AG09309 (cell line): Measurements from ENCODE around the gene TLN1.

Experiments used
- DNase-seq: peaks from one replicate; pipeline ENCODE4 v3.0.0-alpha.2; 2010; ENCODE audit warnings: low read depth
- H3K4me3 ChIP-seq: 2 replicates; pipeline ENCODE4 v1.5.1; 2011; ENCODE audit warnings: mild to moderate bottlenecking, low read depth, low read length, moderate library complexity; ENCODE audit not compliant: control insufficient read depth
- TF ChIP-seq, protein P1 (sequence below): IDR thresholded peaks from 2 replicates; pipeline ENCODE4 v1.5.1; 2011; ENCODE audit warnings: mild to moderate bottlenecking, low read depth, low read length, inconsistent platforms; ENCODE audit not compliant: insufficient read depth, control insufficient read depth; ENCODE audit errors: missing control alignments

TLN1 gene

DNA sequence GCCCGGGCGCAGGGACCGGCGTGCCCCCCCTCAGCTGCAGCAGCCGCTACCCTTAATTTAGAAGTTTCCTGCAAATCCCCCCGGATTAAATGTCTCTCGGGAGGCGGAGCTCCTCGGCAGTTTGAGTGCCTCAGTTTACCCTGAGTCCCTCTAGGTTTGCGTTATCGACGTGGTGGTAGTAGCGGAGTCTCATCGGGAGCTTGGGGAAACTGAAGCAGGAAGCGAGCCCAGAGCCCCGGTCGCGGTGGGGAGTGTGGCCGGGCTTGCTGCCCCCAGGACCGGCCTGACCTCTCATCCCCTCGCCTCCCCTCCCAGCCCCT, 41.7 kb downstream of the TLN1 start:
- no peak for DNase-seq
- H3K4me3 ChIP-seq, result peak overlapping the region; percentile 81
- TF ChIP-seq, protein P1, sequence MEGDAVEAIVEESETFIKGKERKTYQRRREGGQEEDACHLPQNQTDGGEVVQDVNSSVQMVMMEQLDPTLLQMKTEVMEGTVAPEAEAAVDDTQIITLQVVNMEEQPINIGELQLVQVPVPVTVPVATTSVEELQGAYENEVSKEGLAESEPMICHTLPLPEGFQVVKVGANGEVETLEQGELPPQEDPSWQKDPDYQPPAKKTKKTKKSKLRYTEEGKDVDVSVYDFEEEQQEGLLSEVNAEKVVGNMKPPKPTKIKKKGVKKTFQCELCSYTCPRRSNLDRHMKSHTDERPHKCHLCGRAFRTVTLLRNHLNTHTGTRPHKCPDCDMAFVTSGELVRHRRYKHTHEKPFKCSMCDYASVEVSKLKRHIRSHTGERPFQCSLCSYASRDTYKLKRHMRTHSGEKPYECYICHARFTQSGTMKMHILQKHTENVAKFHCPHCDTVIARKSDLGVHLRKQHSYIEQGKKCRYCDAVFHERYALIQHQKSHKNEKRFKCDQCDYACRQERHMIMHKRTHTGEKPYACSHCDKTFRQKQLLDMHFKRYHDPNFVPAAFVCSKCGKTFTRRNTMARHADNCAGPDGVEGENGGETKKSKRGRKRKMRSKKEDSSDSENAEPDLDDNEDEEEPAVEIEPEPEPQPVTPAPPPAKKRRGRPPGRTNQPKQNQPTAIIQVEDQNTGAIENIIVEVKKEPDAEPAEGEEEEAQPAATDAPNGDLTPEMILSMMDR, result no peak

DNA sequence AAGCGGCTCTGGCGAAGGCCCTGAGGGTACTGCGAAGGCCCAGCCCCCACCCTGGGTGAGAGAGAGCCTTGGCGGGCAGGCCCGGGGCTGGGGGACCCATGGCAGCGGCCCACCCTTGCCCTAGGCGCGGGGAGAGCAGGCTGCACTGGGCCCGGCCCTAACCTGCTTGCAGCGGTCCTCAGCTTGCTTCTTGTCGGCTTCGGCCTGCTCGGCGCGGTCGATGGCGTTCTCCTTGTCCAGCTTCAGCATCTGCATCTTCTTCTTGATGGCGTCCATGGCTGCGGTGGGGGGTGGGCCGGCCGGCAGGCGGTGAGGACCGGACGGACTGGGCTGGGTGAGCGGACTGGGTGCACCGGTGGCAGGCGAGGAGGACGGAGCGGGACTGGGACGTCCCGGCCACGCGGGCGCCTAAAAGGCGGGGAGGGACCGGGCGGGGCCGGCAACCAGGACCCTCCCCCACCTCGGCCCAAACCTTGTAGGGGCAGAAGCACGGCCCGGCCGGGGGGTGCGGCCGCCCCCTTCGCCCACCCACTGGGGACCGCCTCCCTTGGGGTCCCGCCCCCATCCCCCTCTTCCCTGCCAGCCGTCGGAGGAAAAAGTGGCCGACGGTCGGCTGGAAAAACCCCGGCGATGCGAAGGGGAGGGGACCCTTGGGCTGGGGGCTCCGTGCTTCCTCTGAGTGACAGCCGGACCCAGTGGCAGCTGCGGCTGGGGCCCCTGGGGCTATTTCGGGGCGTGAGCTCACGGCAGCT, 42.3 kb downstream of the TLN1 start, which contains the start of gene TPM2:
Gene TPM2, minus strand, starts transcription at position 384 of the 752 bp plus-strand sequence. Its CDS starts 108 bp downstream, at position 276.
- H3K4me3 ChIP-seq, result peak within 1 kb of the TSS; percentile 81
- DNase-seq, result no peak
- TF ChIP-seq, protein P1, result no peak

DNA sequence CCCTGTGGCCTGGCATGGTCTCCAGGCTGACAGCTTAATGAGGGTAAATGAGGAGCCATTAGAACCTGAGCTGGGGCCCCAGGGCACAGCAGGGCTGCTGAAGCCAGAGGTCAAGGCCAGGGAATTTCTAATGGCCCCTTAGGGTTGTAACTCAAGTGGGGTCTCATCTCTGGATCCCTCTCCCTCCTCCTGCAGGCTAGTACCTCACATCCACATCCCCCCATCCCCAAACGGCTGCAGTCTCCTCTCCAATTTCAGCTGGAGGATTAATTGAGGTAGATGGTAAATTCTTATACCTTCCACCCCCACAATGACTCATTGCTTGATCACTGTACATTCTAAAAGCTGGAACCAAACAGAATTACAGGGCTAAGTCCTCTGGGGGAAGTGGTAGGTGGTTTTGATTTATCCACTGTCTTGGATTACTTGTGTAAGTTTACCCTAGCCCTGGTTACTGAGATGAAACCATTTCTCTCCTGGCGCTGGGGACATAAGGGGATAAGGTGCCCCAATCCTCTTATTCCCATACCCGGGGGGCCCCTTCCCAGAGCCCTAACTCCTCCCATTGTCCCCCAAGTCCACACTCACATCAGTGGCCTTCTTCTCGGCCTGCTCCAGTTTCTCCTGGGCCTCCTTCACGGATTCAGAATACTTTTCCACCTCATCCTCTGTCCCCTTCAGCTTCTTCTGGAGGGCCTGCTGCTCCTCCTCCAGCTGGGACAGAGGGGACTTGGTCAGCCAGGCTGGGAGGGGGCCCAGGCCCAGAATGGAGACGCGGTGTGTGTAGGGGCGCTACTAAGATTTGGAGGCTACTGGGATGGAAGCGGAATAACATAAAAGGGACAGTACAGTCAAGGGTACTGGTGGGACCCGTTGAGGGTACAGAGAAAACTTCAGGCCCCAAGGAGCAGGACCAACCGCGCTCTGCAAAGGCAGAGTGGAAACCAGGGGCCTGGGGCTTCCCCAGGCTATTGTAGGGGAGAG, 43.1 kb downstream of the TLN1 start:
- TF ChIP-seq, protein P1, result no peak
- H3K4me3 ChIP-seq, result peak overlapping the region; percentile 81
- no peak for DNase-seq

DNA sequence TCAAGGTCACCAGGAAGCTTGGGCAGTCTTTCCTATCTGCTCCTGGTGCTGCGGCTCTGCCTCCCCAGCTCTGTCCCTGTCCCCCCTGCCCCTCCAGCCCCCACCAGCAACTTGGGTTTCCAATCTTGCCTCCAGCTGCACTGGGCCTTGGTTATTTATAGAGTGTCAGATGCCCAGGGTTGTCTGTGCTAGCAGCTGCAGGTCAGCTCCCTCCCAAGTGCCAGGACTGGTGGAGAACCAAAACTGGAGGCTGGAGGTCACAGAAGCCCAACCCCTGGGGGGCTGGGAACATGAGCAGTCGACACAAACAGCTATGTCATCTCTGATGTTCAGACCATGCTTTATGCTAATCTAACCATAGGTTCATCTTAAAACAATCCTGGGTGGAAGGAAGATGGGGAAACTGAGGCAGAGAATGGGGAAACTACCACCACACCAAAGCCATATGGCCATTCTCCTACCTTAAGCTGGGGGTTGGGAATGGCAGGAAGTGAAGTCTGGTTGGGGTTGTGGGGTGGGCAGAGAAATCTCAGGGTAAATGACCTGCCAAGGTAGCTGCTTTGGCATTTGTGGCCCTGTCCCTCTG, 43.9 kb downstream of the TLN1 start:
- TF ChIP-seq, protein P1, result no peak
- peak overlapping the region; percentile 81 for H3K4me3 ChIP-seq
- DNase-seq, result no peak

DNA sequence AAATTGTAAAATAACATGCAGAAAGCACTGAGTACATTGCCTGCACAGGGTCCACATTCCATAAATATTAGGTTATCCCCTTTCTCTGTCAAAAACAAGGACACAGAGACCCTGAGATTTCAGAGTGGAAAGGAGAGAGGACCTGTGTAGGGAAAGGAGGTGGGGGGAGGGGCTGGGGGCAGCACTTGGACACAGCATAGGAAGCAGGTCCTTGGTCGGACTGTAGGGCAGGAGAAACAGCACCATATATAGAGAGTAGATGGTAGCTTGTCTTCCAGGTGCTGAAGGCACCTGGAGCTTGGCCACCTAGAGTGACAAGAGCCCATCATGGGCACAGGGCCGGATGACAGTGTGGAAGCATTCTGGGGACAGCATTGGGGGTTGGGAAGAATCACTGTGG, 44.7 kb downstream of the TLN1 start:
- peak overlapping the region; percentile 81 for H3K4me3 ChIP-seq
- DNase-seq, result no peak
- TF ChIP-seq, protein P1, result no peak

DNA sequence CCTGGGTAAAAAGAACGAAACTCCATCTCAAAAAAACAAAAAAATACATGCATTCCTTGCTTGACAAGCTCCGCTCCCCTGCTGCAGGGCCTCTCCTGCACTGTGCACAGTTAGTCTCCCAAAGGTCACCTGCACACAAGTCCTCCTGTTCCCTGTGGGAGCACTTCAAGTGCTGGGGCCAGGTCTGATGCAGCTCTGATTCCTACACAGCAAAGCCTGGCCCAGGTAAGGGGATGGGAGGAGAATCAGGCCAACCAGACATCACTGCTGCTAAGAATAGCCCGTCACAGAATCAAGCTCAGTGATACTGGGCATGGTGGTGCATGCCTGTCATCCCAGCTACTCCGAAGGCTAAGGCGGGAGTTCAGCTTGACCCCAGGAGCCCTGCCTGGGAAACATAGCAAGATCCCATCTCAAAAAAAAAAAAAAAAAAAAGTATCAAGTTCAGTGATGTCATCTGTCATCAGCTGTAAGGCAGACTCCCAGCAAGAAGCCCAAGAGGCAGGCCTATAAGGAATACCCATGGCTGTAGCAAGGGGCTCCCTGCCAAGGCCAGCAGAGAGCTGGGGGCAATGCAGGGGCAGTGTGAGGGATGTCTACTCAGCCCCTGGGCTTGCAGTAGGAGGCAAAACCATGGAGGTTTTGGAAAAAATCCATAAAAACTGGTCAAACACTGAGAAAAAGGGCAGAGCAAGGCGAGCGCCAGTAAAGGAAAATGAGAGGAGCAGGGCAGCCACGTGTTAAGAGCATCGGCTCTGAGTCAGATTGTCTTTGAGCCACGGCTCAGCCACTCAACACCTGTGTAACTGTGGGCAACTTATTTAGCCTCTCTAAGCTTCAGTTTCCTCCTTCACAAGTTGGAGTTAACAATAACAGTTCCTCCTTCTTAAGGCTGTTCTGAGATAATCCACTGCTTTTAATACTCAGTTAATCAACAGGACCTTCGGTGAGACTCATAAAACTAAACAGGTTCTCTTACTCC, 45.5 kb downstream of the TLN1 start:
- TF ChIP-seq, protein P1, result no peak
- peak overlapping the region; percentile 81 for H3K4me3 ChIP-seq
- DNase-seq, result no peak
